H9 (cell line): Measurements from ENCODE around the gene PRRX2. TPM values are rescaled to one million over a fixed set of nuclear protein-coding genes. Genes with fewer than 3 reads are reported as not detected.

Source experiments
- DNase-seq: peaks from one replicate; pipeline ENCODE4 v3.0.0-alpha.2; 2017
- H2AFZ ChIP-seq: one replicate; pipeline ENCODE4 v1.6.1; 2013; ENCODE audit warnings: mild to moderate bottlenecking, low read length, control low read depth, moderate library complexity
- H2AK5ac ChIP-seq: 2 replicates; pipeline ENCODE4 v1.6.1; 2013; ENCODE audit warnings: low read length, control low read depth, mixed read lengths; ENCODE audit not compliant: insufficient read length
- H2BK120ac ChIP-seq: one replicate; pipeline ENCODE4 v1.6.1; 2013; ENCODE audit warnings: low read depth, mild to moderate bottlenecking, low read length, control low read depth, inconsistent platforms; ENCODE audit not compliant: poor library complexity, severe bottlenecking
- H2BK12ac ChIP-seq: 2 replicates; pipeline ENCODE4 v1.6.1; 2013; ENCODE audit warnings: low read length, control low read depth, mixed read lengths, low read depth; ENCODE audit not compliant: insufficient read length
- H2BK15ac ChIP-seq: 2 replicates; pipeline ENCODE4 v1.6.1; 2013; ENCODE audit warnings: low read depth, low read length, control low read depth
- H2BK20ac ChIP-seq: one replicate; pipeline ENCODE4 v1.6.1; 2013; ENCODE audit warnings: low read depth, mild to moderate bottlenecking, low read length, control low read depth, inconsistent platforms; ENCODE audit not compliant: poor library complexity, severe bottlenecking
- H2BK5ac ChIP-seq: 2 replicates; pipeline ENCODE4 v1.6.1; 2013; ENCODE audit warnings: low read length, control low read depth, mixed read lengths; ENCODE audit not compliant: insufficient read length
- H3K14ac ChIP-seq: 2 replicates; pipeline ENCODE4 v1.6.1; 2013; ENCODE audit warnings: low read length, control low read depth; ENCODE audit not compliant: insufficient read depth
- H3K18ac ChIP-seq: 2 replicates; pipeline ENCODE4 v1.6.1; 2013; ENCODE audit warnings: low read depth, mild to moderate bottlenecking, mixed read lengths, low read length, control low read depth; ENCODE audit not compliant: insufficient read length
- H3K23ac ChIP-seq: 2 replicates; pipeline ENCODE4 v1.6.1; 2013; ENCODE audit warnings: low read length, control low read depth, mixed read lengths, low read depth; ENCODE audit not compliant: insufficient read length
- H3K23me2 ChIP-seq: 2 replicates; pipeline ENCODE4 v1.6.1; 2013; ENCODE audit warnings: low read depth, mild to moderate bottlenecking, mixed read lengths, low read length, control low read depth; ENCODE audit not compliant: insufficient read length, poor library complexity, severe bottlenecking
- H3K27ac ChIP-seq: 2 replicates; pipeline ENCODE4 v1.5.1; 2013; ENCODE audit warnings: low read length, control low read depth, mixed read lengths, low read depth; ENCODE audit not compliant: insufficient read length
- H3K27me3 ChIP-seq: 2 replicates; pipeline ENCODE4 v1.6.1; 2013; ENCODE audit warnings: low read length, control low read depth, inconsistent platforms; ENCODE audit not compliant: insufficient read depth
- H3K4ac ChIP-seq: 2 replicates; pipeline ENCODE4 v1.6.1; 2013; ENCODE audit warnings: low read depth, mild to moderate bottlenecking, control low read depth, inconsistent platforms, low read length, moderate library complexity
- H3K4me1 ChIP-seq: 2 replicates; pipeline ENCODE4 v1.6.1; 2013; ENCODE audit warnings: low read length, control low read depth, inconsistent platforms; ENCODE audit not compliant: insufficient read depth
- H3K4me2 ChIP-seq: 2 replicates; pipeline ENCODE4 v1.6.1; 2013; ENCODE audit warnings: low read length, control low read depth, mixed read lengths; ENCODE audit not compliant: insufficient read length, insufficient read depth
- H3K56ac ChIP-seq: 2 replicates; pipeline ENCODE4 v1.6.1; 2013; ENCODE audit warnings: low read depth, mild to moderate bottlenecking, mixed read lengths, low read length, control low read depth; ENCODE audit not compliant: insufficient read length
- H3K79me1 ChIP-seq: 2 replicates; pipeline ENCODE4 v1.6.1; 2013; ENCODE audit warnings: low read depth, mild to moderate bottlenecking, moderate library complexity, low read length, control low read depth, inconsistent platforms; ENCODE audit not compliant: insufficient read depth, poor library complexity, severe bottlenecking
- H3K79me2 ChIP-seq: 2 replicates; pipeline ENCODE4 v1.6.1; 2013; ENCODE audit warnings: low read length, control low read depth, inconsistent platforms; ENCODE audit not compliant: insufficient read depth
- H3K9ac ChIP-seq: 2 replicates; pipeline ENCODE4 v1.6.1; 2013; ENCODE audit warnings: low read length, control low read depth, mixed read lengths; ENCODE audit not compliant: insufficient read length; ENCODE audit errors: extremely low read depth
- H3K9me3 ChIP-seq: one replicate; pipeline ENCODE4 v1.6.1; 2013; ENCODE audit warnings: low read depth, low read length, inconsistent platforms; ENCODE audit not compliant: control insufficient read depth
- H3T11ph ChIP-seq: one replicate; pipeline ENCODE4 v1.6.1; 2013; ENCODE audit warnings: mild to moderate bottlenecking, low read length, control low read depth, inconsistent platforms
- H4K20me1 ChIP-seq: one replicate; pipeline ENCODE4 v1.6.1; 2013; ENCODE audit not compliant: control insufficient read depth, insufficient read length, insufficient read depth
- H4K5ac ChIP-seq: 2 replicates; pipeline ENCODE4 v1.6.1; 2013; ENCODE audit warnings: low read depth, mild to moderate bottlenecking, mixed read lengths, low read length, control low read depth; ENCODE audit not compliant: insufficient read length
- H4K8ac ChIP-seq: replicated peaks from 2 replicates; pipeline ENCODE4 v1.6.1; 2013; ENCODE audit warnings: low read length, control low read depth, mixed read lengths, low read depth; ENCODE audit not compliant: insufficient read length
- H4K91ac ChIP-seq: 2 replicates; pipeline ENCODE4 v1.6.1; 2013; ENCODE audit warnings: low read depth, mild to moderate bottlenecking, moderate library complexity, mixed read lengths, low read length, control low read depth; ENCODE audit not compliant: insufficient read length
- H3K27ac Mint-ChIP-seq, 3 experiments: 2 replicates in 2 of 3; 3 replicates in 1 of 3; pipeline ENCODE4 v1.8.0; 2020 to 2021; ENCODE audit warnings: mixed read lengths in 3 of 3, mild to moderate bottlenecking in 1 of 3, moderate library complexity in 1 of 3
- H3K27me3 Mint-ChIP-seq: 2 replicates; pipeline ENCODE4 v1.8.0; 2021; ENCODE audit warnings: low read depth, mild to moderate bottlenecking, moderate library complexity, mixed read lengths
- H3K36me3 Mint-ChIP-seq, 3 experiments: 2 replicates in 2 of 3; 3 replicates in 1 of 3; pipeline ENCODE4 v1.8.0; 2020 to 2021; ENCODE audit warnings: low read depth in 3 of 3, mixed read lengths in 3 of 3; ENCODE audit not compliant: insufficient read depth in 1 of 3
- H3K4me1 Mint-ChIP-seq, 2 experiments: 2 replicates each; pipeline ENCODE4 v1.8.0; 2020; ENCODE audit warnings: mixed read lengths in 2 of 2
- H3K4me3 Mint-ChIP-seq, 2 experiments: 2 replicates in 1 of 2; 3 replicates in 1 of 2; pipeline ENCODE4 v1.8.0; 2020 to 2021; ENCODE audit warnings: mild to moderate bottlenecking in 2 of 2, mixed read lengths in 2 of 2, moderate library complexity in 1 of 2
- H3K9me3 Mint-ChIP-seq, 2 experiments: 2 replicates in 1 of 2; 3 replicates in 1 of 2; pipeline ENCODE4 v1.8.0; 2020; ENCODE audit warnings: mild to moderate bottlenecking in 2 of 2, mixed read lengths in 2 of 2, moderate library complexity in 1 of 2
- WGBS: extraction: QIAGEN DNeasy Blood & Tissue Kit; methylation state at CpG from one replicate; pipeline ENCODE4 v1.1.7; 2013; ENCODE audit warnings: missing lambda C conversion rate, low lambda C conversion rate, mixed read lengths; ENCODE audit not compliant: insufficient read length; ENCODE audit errors: extremely low coverage; 5-methylcytosine and 5-hydroxymethylcytosine counted together
- total RNA-seq: library from RNA; stranded (reverse); gene quantifications from 2 replicates; pipeline ENCODE4 v1.2.1, GENCODE V29; 2021
- TF ChIP-seq, protein P1 (sequence below): fragments of 200-600 bp; sonication (generic); conservative IDR thresholded peaks from 3 replicates; pipeline ENCODE4 v1.8.0; 2021; ENCODE audit warnings: antibody characterized with exemption, mild to moderate bottlenecking

Gene PRRX2
- total RNA-seq, 1 experiment from 2014 or later = 3.9 TPM

DNA sequence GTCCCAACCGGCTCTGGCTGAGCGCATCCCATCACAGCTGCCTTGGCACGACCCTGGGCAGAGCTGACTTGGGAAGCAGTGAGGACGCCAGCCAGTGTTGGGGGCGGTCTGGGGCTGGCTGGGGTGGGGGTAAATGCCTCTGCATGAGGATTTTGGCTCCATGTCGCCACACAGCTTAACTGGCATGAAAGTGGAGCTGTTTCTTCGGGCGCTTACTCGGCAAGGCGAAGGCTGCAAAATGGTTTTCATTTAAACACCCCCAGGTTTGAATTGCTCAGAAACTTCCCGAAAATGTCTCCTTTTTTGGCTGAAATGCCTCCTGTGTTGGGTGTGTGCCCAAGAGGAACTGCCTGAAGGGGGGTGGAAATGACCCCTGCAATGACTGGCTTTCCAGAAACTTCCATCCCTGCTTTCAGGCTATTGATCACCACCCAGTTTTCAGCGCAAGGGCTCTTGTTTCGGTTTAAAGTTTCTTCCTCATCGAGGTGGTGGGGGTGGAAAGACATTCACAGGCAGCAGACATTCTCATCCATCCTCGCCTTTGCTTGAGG lies 49.1 kb downstream of the PRRX2 start:
- Mint-ChIP-seq H3K4me3 (no peak overlapping the region), H3K27me3 (no peaks in the 10 kb centered on the region; the same call in 1 of the 2 replicates), H3K36me3 (no peaks in the 10 kb centered on the region), H3K27ac (no peak overlapping the region), H3K4me1 (peaks cover 0 to 24% of the 10 kb centered on the region in 2 experiments; a peak in 2 of 4 replicates), H3K9me3 (no peaks in the 10 kb centered on the region)
- H3K79me1 ChIP-seq = no peaks in the 10 kb centered on the region
- H3K14ac ChIP-seq = no peak overlapping the region
- no peak overlapping the region for H3K27ac ChIP-seq
- DNase-seq = no peak
- no peak overlapping the region for H2AFZ ChIP-seq
- no peak overlapping the region for H2AK5ac ChIP-seq
- TF ChIP-seq, protein P1, sequence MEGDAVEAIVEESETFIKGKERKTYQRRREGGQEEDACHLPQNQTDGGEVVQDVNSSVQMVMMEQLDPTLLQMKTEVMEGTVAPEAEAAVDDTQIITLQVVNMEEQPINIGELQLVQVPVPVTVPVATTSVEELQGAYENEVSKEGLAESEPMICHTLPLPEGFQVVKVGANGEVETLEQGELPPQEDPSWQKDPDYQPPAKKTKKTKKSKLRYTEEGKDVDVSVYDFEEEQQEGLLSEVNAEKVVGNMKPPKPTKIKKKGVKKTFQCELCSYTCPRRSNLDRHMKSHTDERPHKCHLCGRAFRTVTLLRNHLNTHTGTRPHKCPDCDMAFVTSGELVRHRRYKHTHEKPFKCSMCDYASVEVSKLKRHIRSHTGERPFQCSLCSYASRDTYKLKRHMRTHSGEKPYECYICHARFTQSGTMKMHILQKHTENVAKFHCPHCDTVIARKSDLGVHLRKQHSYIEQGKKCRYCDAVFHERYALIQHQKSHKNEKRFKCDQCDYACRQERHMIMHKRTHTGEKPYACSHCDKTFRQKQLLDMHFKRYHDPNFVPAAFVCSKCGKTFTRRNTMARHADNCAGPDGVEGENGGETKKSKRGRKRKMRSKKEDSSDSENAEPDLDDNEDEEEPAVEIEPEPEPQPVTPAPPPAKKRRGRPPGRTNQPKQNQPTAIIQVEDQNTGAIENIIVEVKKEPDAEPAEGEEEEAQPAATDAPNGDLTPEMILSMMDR = no peak
- no peaks in the 10 kb centered on the region for H4K20me1 ChIP-seq
- no peak overlapping the region for H4K91ac ChIP-seq
- H3K23me2 ChIP-seq = no peaks in the 10 kb centered on the region
- no peaks in the 10 kb centered on the region for H3K4me1 ChIP-seq
- H2BK20ac ChIP-seq = no peak overlapping the region
- H2BK120ac ChIP-seq = no peak overlapping the region
- no peak overlapping the region for H3K18ac ChIP-seq
- no peak overlapping the region for H2BK12ac ChIP-seq
- no peak overlapping the region for H3K4me2 ChIP-seq
- H3K23ac ChIP-seq = no peak overlapping the region
- no peaks in the 10 kb centered on the region for H3K9me3 ChIP-seq
- H3K56ac ChIP-seq = no peak overlapping the region
- no peak overlapping the region for H2BK15ac ChIP-seq
- H4K5ac ChIP-seq = no peak overlapping the region
- H3T11ph ChIP-seq = no peak overlapping the region
- H3K4ac ChIP-seq = no peak overlapping the region
- H2BK5ac ChIP-seq = no peak overlapping the region
- no peaks in the 10 kb centered on the region for H3K79me2 ChIP-seq
- WGBS = no CpG with 5 or more reads among the region's 15 CpGs
- H3K9ac ChIP-seq = no peak overlapping the region
- H4K8ac ChIP-seq = no peak overlapping the region
- no peaks in the 10 kb centered on the region for H3K27me3 ChIP-seq
